IMR-90 (cell line): ENCODE results near the gene OR51A4. TPM values are rescaled to one million over a fixed set of nuclear protein-coding genes. Genes with fewer than 3 reads are reported as not detected.

ENCODE experiments used
- ATAC-seq: fragments of 200-7000 bp; cut with Tn5 transposase; 2 replicates; pipeline ENCODE4 v1.9.1; 2020; ENCODE audit warnings: low read depth, mild to moderate bottlenecking, moderate library complexity
- BruUV-seq: library from RNA; stranded (reverse); fragments of 400-500 nt; replicated peaks from 2 replicates; lab custom pipeline; 2021; lab: Mats Ljungman, UMichigan
- CTCF ChIA-PET: fragments of 300-600 bp; formaldehyde crosslinking; extraction: SDS; loops from one replicate; lab custom pipeline; 2021; ENCODE audit warnings: antibody characterized with exemption; lab: Yijun Ruan, JAX
- POLR2A ChIA-PET: fragments of 300-600 bp; sonication (Branson Sonifier 250); formaldehyde crosslinking; loops from one replicate; lab custom pipeline; 2022; ENCODE audit warnings: antibody characterized with exemption; ENCODE audit not compliant: unreplicated experiment; lab: Charles Lee
- DNase-seq: peaks from one replicate; pipeline ENCODE4 v3.0.0; 2013
- H2AFZ ChIP-seq: replicated peaks from 2 replicates; pipeline ENCODE3; 2013; ENCODE audit warnings: low read length, mild to moderate bottlenecking; ENCODE audit not compliant: poor library complexity
- H2AK5ac ChIP-seq: 2 replicates; pipeline ENCODE4 v1.6.1; 2013; ENCODE audit warnings: low read depth, low read length, inconsistent platforms
- H2AK9ac ChIP-seq: replicated peaks from 2 replicates; pipeline ENCODE3; 2013; ENCODE audit warnings: mild to moderate bottlenecking, low read depth, low read length, moderate library complexity; ENCODE audit not compliant: poor library complexity
- H2BK120ac ChIP-seq: 2 replicates; pipeline ENCODE4 v1.6.1; 2013; ENCODE audit warnings: low read depth, low read length, inconsistent platforms
- H2BK15ac ChIP-seq: 3 replicates; pipeline ENCODE4 v1.6.1; 2013; ENCODE audit warnings: low read depth, low read length, inconsistent platforms
- H2BK20ac ChIP-seq: 2 replicates; pipeline ENCODE4 v1.6.1; 2013; ENCODE audit warnings: low read depth, mild to moderate bottlenecking, inconsistent platforms, low read length, moderate library complexity
- H2BK5ac ChIP-seq: 2 replicates; pipeline ENCODE4 v1.6.1; 2013; ENCODE audit warnings: mild to moderate bottlenecking, low read depth, low read length, inconsistent platforms; ENCODE audit not compliant: poor library complexity, severe bottlenecking
- H3K14ac ChIP-seq: replicated peaks from 2 replicates; pipeline ENCODE4 v1.6.1; 2013; ENCODE audit warnings: low read depth, low read length, inconsistent platforms
- H3K18ac ChIP-seq: 2 replicates; pipeline ENCODE4 v1.6.1; 2013; ENCODE audit warnings: low read depth, low read length, control low read depth
- H3K23ac ChIP-seq: 2 replicates; pipeline ENCODE4 v1.6.1; 2013; ENCODE audit warnings: low read depth, low read length, inconsistent platforms
- H3K27ac ChIP-seq: 2 replicates; pipeline ENCODE4 v1.5.1; 2013; ENCODE audit warnings: mild to moderate bottlenecking, control low read depth, low read length; ENCODE audit not compliant: insufficient read depth
- H3K27me3 ChIP-seq: 2 replicates; pipeline ENCODE4 v1.6.1; 2013; ENCODE audit warnings: low read length; ENCODE audit not compliant: control insufficient read depth, insufficient read depth
- H3K36me3 ChIP-seq: 2 replicates; pipeline ENCODE4 v1.6.1; 2013; ENCODE audit warnings: low read length, mixed read lengths; ENCODE audit not compliant: control insufficient read depth, insufficient read depth
- H3K4ac ChIP-seq: 2 replicates; pipeline ENCODE4 v1.6.1; 2013; ENCODE audit warnings: low read depth, low read length, inconsistent platforms
- H3K4me1 ChIP-seq: 2 replicates; pipeline ENCODE4 v1.6.1; 2013; ENCODE audit warnings: low read length, mixed read lengths; ENCODE audit not compliant: control insufficient read depth, insufficient read depth
- H3K4me2 ChIP-seq: 2 replicates; pipeline ENCODE4 v1.6.1; 2013; ENCODE audit warnings: low read depth, mild to moderate bottlenecking, control low read depth, low read length, moderate library complexity
- H3K4me3 ChIP-seq: 2 replicates; pipeline ENCODE4 v1.5.1; 2013; ENCODE audit warnings: low read depth, mild to moderate bottlenecking, control low read depth, low read length, moderate library complexity; ENCODE audit not compliant: insufficient read depth
- H3K56ac ChIP-seq: 2 replicates; pipeline ENCODE4 v1.6.1; 2013; ENCODE audit warnings: low read length, inconsistent platforms; ENCODE audit not compliant: insufficient read depth; ENCODE audit errors: extremely low read depth
- H3K79me1 ChIP-seq, 2 experiments: 2 replicates each; pipeline ENCODE4 v1.6.1; 2013; ENCODE audit warnings: low read length in 2 of 2, inconsistent platforms in 1 of 2, low read depth in 1 of 2
- H3K9ac ChIP-seq: 2 replicates; pipeline ENCODE4 v1.6.1; 2013; ENCODE audit warnings: low read depth, low read length, control low read depth
- H3K9me1 ChIP-seq: 2 replicates; pipeline ENCODE4 v1.6.1; 2013; ENCODE audit warnings: low read length, inconsistent platforms; ENCODE audit not compliant: insufficient read depth
- H3K9me3 ChIP-seq: 2 replicates; pipeline ENCODE4 v1.6.1; 2013; ENCODE audit warnings: low read length; ENCODE audit not compliant: control insufficient read depth, insufficient read depth
- H4K20me1 ChIP-seq: 2 replicates; pipeline ENCODE4 v1.6.1; 2013; ENCODE audit warnings: low read length, inconsistent platforms; ENCODE audit not compliant: insufficient read depth
- H4K5ac ChIP-seq: 2 replicates; pipeline ENCODE4 v1.6.1; 2013; ENCODE audit warnings: mild to moderate bottlenecking, low read depth, low read length, control low read depth
- H4K8ac ChIP-seq, 2 experiments: 2 replicates each; pipeline ENCODE4 v1.6.1; 2013; ENCODE audit warnings: low read depth in 2 of 2, low read length in 2 of 2, control low read depth in 1 of 2, inconsistent platforms in 1 of 2
- H4K91ac ChIP-seq: 2 replicates; pipeline ENCODE4 v1.6.1; 2013; ENCODE audit warnings: low read depth, low read length, inconsistent platforms; ENCODE audit not compliant: insufficient read depth
- BHLHE40 ChIP-seq: fragments of 150-350 bp; IDR thresholded peaks from 2 replicates; pipeline ENCODE4 v1.6.1; 2016; ENCODE audit warnings: mild to moderate bottlenecking, low read depth, low read length
- CEBPB ChIP-seq: IDR thresholded peaks from 2 replicates; pipeline ENCODE4 v1.6.1; 2012; ENCODE audit warnings: low read depth, low read length, improper control_type of control experiment
- CHD1 ChIP-seq: IDR thresholded peaks from 2 replicates; pipeline ENCODE4 v1.6.1; 2012; ENCODE audit warnings: low read depth, low read length, improper control_type of control experiment
- ELK1 ChIP-seq: fragments of 150-350 bp; IDR thresholded peaks from 2 replicates; pipeline ENCODE4 v1.6.1; 2016; ENCODE audit warnings: low read depth, mild to moderate bottlenecking, low read length, moderate library complexity, borderline replicate concordance
- FOS ChIP-seq: fragments of 150-350 bp; IDR thresholded peaks from 2 replicates; pipeline ENCODE4 v1.6.1; 2016; ENCODE audit warnings: low read depth, low read length
- RAD21 ChIP-seq: IDR thresholded peaks from 2 replicates; pipeline ENCODE4 v1.6.1; 2012; ENCODE audit warnings: low read length, improper control_type of control experiment
- USF2 ChIP-seq: fragments of 150-350 bp; IDR thresholded peaks from 2 replicates; pipeline ENCODE4 v1.6.1; 2017; ENCODE audit warnings: mild to moderate bottlenecking, antibody characterized with exemption, low read length, low read depth
- WGBS, 2 experiments: methylation state at CpG; one replicate each; pipeline versions ENCODE4 v1.1.5 to v1.1.7; 2013; ENCODE audit warnings: missing lambda C conversion rate in 2 of 2; ENCODE audit not compliant: insufficient read length in 1 of 2; ENCODE audit errors: extremely low coverage in 2 of 2; 5-methylcytosine and 5-hydroxymethylcytosine counted together
- dilution Hi-C: fragments of 300-500 bp; cut with HindIII; formaldehyde crosslinking; loops from one replicate; pipeline ENCODE4 v1.14.3; 2018; ENCODE audit warnings: low sequenced_read_pairs; ENCODE audit not compliant: unreplicated experiment
- in situ Hi-C: fragments of 300-500 bp; cut with MboI; formaldehyde crosslinking; loops from 3 replicates; pipeline ENCODE4 v1.14.3; 2019; ENCODE audit warnings: low sequenced_read_pairs, inconsistent platforms, mixed read lengths
- intact Hi-C: fragments of 100-400 bp; cut with micrococcal nuclease; formaldehyde crosslinking; loops from 2 replicates; pipeline ENCODE4 v1.10.0; 2022
- polyA plus RNA-seq, 3 experiments: library from polyadenylated mRNA; depleted of rRNA; stranded (reverse); fragments of >200 nt; gene quantifications; 2 replicates each; pipeline ENCODE4 v1.2.3, GENCODE V29; 2012; ENCODE audit warnings: low replicate concordance in 1 of 3
- total RNA-seq: library from RNA; depleted of rRNA; stranded (reverse); fragments of >200 nt; gene quantifications from 2 replicates; pipeline ENCODE4 v1.2.3, GENCODE V29; 2012

OR51A4 gene
- total and polyA plus RNA-seq, 2 of the 4 experiments (the other 2 are of a cell fraction): not detected

- Histone ChIP-seq H2AFZ (no peak overlapping the region), H3K27me3 (no peaks in the 10 kb centered on the region; the same call in 1 of the 2 replicates), H3K79me1 (no peaks in the 10 kb centered on the region), H2AK5ac (no peak overlapping the region), H2BK20ac (no peak overlapping the region), H3K36me3 (no peaks in the 10 kb centered on the region), H4K20me1 (no peaks in the 10 kb centered on the region), H3K9ac (no peak overlapping the region), H4K91ac (no peak overlapping the region), H3K4me1 (no peaks in the 10 kb centered on the region), H3K14ac (no peak overlapping the region), H3K4ac (no peak overlapping the region), H3K9me1 (no peaks in the 10 kb centered on the region), H3K56ac (no peak overlapping the region), H3K27ac (no peak overlapping the region), H4K8ac (no peak overlapping the region), H3K9me3 (no peaks in the 10 kb centered on the region), H2BK5ac (no peak overlapping the region), H4K5ac (no peak overlapping the region), H3K18ac (no peak overlapping the region), H3K23ac (no peak overlapping the region), H3K4me3 (no peak overlapping the region), H2BK120ac (no peak overlapping the region), H2AK9ac (no peak overlapping the region), H2BK15ac (no peak overlapping the region), H3K4me2 (no peak overlapping the region)
- intact Hi-C loops (no loop called here), dilution Hi-C loops (no loop called here), in situ Hi-C loops (no loop called here)
- ATAC-seq (no peak), DNase-seq (no peak)
- no CpG with 5 or more reads among the region's 3 CpGs for WGBS, 2 experiments
- ChIA-PET POLR2A (no interaction called here), CTCF (no interaction called here)
- TF ChIP-seq CEBPB (no peak), BHLHE40 (no peak), CHD1 (no peak), USF2 (no peak), RAD21 (no peak), ELK1 (no peak), FOS (0 out of 2 replicates have a peak, but pooled peaks have one; percentile 17)
- BruUV-seq: no TSS peak
These were observed 13.5 kb upstream of the OR51A4 start for GRCh38 chr11:4960877-4961276.
